Right lobe of liver (tissue), 4 donors: ENCODE results near the gene COL25A1.

Experiments
- POLR2A ChIP-seq: fragments of 450-650 bp; IDR thresholded peaks from one replicate; pipeline ENCODE4 v1.6.1; 2017; ENCODE audit warnings: antibody characterized with exemption, mild to moderate bottlenecking
- TF ChIP-seq, protein P1 (sequence below), 4 donors: fragments of 200-600 bp in 3 of 4; fragments of 450-650 bp in 1 of 4; IDR thresholded peaks; one replicate each; pipeline versions ENCODE4 v1.5.1 to v1.8.0; 2016 to 2022; ENCODE audit warnings: antibody characterized with exemption in 4 of 4, mild to moderate bottlenecking in 2 of 4
- donor health status: DM: no; HTN: no; CAD: no.
- donor health status: DM: no; HTN: no; CAD: no.
- donor health status: DM: no; HTN: yes; CAD: no.

DNA sequence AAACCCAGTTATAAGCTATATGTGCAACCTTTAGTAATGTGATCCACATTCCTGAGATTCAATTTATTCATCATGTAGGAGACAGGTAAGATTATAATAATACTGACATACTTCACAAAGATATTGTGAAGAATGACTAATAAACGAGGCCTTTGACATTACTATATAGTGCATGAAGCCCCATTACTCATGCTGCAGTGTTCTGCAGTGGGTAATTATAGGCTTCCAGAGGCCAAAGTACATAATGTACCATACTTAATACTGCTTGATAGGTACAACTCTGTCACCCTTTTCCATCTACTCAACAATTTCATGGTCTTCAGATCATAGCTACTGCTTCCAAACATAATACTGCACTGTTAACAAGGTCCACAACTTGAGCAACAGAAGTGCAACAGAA lies 68.9 kb downstream of the COL25A1 start:
- TF ChIP-seq, protein P1, sequence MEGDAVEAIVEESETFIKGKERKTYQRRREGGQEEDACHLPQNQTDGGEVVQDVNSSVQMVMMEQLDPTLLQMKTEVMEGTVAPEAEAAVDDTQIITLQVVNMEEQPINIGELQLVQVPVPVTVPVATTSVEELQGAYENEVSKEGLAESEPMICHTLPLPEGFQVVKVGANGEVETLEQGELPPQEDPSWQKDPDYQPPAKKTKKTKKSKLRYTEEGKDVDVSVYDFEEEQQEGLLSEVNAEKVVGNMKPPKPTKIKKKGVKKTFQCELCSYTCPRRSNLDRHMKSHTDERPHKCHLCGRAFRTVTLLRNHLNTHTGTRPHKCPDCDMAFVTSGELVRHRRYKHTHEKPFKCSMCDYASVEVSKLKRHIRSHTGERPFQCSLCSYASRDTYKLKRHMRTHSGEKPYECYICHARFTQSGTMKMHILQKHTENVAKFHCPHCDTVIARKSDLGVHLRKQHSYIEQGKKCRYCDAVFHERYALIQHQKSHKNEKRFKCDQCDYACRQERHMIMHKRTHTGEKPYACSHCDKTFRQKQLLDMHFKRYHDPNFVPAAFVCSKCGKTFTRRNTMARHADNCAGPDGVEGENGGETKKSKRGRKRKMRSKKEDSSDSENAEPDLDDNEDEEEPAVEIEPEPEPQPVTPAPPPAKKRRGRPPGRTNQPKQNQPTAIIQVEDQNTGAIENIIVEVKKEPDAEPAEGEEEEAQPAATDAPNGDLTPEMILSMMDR (IDR thresholded peaks at IDR 0.05): no peak
- no peak for TF ChIP-seq POLR2A
